Mucosa of descending colon (tissue), 3 donors: ENCODE data around the gene FER. TPM values are rescaled to one million over a fixed set of nuclear protein-coding genes. Genes with fewer than 3 reads are reported as not detected.

Experiments
- ATAC-seq: fragments of 200-7000 bp; cut with Tn5 transposase; one replicate; pipeline ENCODE4 v1.9.1; 2020; ENCODE audit warnings: mild to moderate bottlenecking, moderate library complexity
- DNase-seq, 3 donors: peaks; one replicate each; pipeline ENCODE4 v3.0.0-alpha.2; 2020
- H3K36me3 ChIP-seq: fragments of 200-600 bp; one replicate; pipeline ENCODE4 v1.8.0; 2021; ENCODE audit warnings: low read depth, mild to moderate bottlenecking
- H3K4me1 ChIP-seq: fragments of 200-600 bp; one replicate; pipeline ENCODE4 v1.8.0; 2021; ENCODE audit warnings: low read depth, mild to moderate bottlenecking
- H3K4me3 ChIP-seq: fragments of 200-600 bp; one replicate; pipeline ENCODE4 v1.8.0; 2021; ENCODE audit warnings: mild to moderate bottlenecking
- H3K9me3 ChIP-seq: fragments of 200-600 bp; one replicate; pipeline ENCODE4 v1.8.0; 2021; ENCODE audit warnings: mild to moderate bottlenecking
- intact Hi-C, 2 donors: fragments of 100-400 bp; cut with DNase I in 1 of 2; cut with micrococcal nuclease in 1 of 2; formaldehyde crosslinking; loops; one replicate each; pipeline versions ENCODE4 v1.11.0 to v1.11.1; 2022; cut with DNase I, micrococcal nuclease
- total RNA-seq, 3 donors: library from RNA; stranded (reverse); fragmentation: NEBNext Ultra II Directional in 2 of 3; extraction: Animal tissue kit (Norgen Biotek cat#: 25700) in 2 of 3; gene quantifications; one replicate each; pipeline versions ENCODE4 v1.2.1 to v1.2.4, GENCODE V29; 2021 to 2023
- TF ChIP-seq, protein P1 (sequence below): fragments of 200-600 bp; IDR thresholded peaks from one replicate; pipeline ENCODE4 v1.8.0; 2022; ENCODE audit warnings: antibody characterized with exemption, mild to moderate bottlenecking
- donor health status: DM: no; HTN: no; CAD: no; lungs with moderate emphysema.
- donor health status: DM: no; HTN: no; CAD: no.
- donor health status: DM: no; HTN: yes; CAD: no.

Gene FER
- total RNA-seq, 3 donors from 2014 or later, result 12.8 to 44.0 (median 13.6) TPM

DNA sequence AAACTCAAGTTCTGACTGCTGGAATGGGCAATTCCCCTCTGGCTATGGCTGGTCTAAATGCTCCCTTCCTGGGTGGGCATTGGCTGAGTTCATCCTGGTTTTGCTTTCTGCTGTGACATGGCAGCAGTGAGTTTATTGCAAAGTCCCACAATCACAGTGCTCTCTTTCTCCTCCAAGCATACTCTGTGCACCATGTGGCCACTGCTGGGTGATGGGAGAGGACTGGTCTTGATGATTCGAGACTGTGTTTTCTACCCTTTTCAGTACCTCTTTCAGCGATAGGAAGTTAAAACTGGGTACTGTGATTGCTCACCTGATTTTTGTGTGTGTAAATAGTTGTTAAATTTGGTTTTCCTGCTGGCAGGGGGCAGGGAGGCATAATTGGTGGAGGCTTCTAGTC is 49.7 kb downstream of the FER start:
- intact Hi-C loops, result no loop called here
- ATAC-seq, result no peak
- Histone ChIP-seq H3K4me1 (no peaks in the 10 kb centered on the region), H3K4me3 (no peak overlapping the region), H3K9me3 (no peaks in the 10 kb centered on the region), H3K36me3 (no peaks in the 10 kb centered on the region)
- no peak for DNase-seq
- TF ChIP-seq, protein P1, sequence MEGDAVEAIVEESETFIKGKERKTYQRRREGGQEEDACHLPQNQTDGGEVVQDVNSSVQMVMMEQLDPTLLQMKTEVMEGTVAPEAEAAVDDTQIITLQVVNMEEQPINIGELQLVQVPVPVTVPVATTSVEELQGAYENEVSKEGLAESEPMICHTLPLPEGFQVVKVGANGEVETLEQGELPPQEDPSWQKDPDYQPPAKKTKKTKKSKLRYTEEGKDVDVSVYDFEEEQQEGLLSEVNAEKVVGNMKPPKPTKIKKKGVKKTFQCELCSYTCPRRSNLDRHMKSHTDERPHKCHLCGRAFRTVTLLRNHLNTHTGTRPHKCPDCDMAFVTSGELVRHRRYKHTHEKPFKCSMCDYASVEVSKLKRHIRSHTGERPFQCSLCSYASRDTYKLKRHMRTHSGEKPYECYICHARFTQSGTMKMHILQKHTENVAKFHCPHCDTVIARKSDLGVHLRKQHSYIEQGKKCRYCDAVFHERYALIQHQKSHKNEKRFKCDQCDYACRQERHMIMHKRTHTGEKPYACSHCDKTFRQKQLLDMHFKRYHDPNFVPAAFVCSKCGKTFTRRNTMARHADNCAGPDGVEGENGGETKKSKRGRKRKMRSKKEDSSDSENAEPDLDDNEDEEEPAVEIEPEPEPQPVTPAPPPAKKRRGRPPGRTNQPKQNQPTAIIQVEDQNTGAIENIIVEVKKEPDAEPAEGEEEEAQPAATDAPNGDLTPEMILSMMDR, result no peak

DNA sequence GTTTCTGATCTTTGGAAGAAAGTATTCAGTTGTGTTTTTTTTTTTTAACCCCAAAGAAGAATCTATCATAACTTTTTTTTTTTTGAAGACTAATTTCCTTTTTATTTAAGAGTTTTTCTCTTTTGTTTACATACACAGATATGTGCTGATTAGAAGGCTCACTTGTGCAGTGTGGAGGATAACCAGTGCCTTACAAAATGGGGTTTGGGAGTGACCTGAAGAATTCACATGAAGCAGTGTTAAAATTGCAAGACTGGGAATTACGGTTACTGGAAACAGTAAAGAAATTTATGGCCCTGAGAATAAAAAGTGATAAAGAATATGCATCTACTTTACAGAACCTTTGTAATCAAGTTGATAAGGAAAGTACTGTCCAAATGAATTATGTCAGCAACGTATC is 50.3 kb downstream of the FER start:
- ATAC-seq, result no peak
- TF ChIP-seq, protein P1, result no peak
- no peaks in the 10 kb centered on the region for H3K9me3 ChIP-seq
- no peak overlapping the region for H3K4me3 ChIP-seq
- intact Hi-C loops, result no loop called here
- H3K36me3 ChIP-seq, result no peaks in the 10 kb centered on the region
- DNase-seq, result no peak
- no peaks in the 10 kb centered on the region for H3K4me1 ChIP-seq

DNA sequence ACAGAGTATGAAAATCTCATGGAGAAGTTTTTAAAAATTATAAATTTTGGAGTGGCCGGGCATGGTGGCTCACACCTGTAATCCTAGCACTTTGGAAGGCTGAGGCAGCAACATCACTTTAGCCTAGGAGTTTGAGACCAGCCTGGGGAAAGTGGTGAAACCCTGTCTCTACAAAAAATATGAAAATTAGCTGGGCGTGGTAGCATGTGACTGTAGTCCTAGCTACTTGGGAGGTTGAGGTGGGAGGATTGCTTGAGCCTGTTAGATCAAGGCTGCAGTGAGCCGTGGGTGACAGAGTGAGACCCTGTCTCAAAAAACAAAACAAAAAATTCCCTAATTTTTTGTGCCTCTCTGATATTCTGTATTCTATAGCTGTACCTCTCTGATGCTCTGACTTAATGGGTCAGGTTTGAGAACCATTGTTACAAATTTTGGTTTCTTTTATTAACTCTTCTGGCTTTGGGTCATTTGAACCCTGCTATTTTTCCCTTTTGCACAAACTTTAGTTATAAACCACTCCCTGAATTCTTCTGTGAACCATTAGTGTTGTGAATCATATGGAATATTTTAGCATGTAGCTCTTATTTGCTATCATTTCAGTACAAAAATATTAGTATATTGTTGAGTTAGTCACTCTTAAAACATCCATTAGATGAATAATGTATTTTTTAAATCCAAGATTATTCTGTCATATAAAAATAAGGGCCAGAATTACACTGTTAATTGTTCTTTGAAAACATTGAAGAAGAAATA is 51.0 kb downstream of the FER start:
- DNase-seq (no peak), ATAC-seq (no peak)
- TF ChIP-seq, protein P1, result no peak
- H3K4me3 ChIP-seq, result no peak overlapping the region
- no peaks in the 10 kb centered on the region for H3K36me3 ChIP-seq
- intact Hi-C loops, result no loop called here
- peaks cover 5% of the 10 kb centered on the region for H3K9me3 ChIP-seq
- no peaks in the 10 kb centered on the region for H3K4me1 ChIP-seq

DNA sequence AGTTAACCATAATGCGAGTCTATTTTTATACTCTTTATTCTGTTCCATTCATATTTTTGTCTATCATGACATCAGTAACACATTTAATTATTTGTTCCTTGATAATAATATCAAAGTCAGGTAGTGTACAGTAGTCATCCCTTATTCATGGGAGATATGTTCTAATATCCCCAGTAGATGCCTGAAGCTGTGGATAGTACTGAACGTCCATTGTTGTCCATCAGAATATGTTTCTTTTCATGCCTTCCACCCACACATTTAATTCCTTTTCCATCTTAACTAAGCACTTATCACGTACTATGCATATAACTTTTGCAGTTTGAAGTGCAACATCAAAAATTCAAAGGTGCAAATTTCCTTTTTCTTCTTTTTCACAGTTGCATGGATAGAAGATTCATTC is 53.6 kb downstream of the FER start:
- H3K36me3 ChIP-seq, result no peaks in the 10 kb centered on the region
- TF ChIP-seq, protein P1, result no peak
- no peak overlapping the region for H3K4me3 ChIP-seq
- intact Hi-C loops, result no loop called here
- H3K9me3 ChIP-seq, result peaks cover 11% of the 10 kb centered on the region
- H3K4me1 ChIP-seq, result no peaks in the 10 kb centered on the region
- DNase-seq, result no peak
- no peak for ATAC-seq

DNA sequence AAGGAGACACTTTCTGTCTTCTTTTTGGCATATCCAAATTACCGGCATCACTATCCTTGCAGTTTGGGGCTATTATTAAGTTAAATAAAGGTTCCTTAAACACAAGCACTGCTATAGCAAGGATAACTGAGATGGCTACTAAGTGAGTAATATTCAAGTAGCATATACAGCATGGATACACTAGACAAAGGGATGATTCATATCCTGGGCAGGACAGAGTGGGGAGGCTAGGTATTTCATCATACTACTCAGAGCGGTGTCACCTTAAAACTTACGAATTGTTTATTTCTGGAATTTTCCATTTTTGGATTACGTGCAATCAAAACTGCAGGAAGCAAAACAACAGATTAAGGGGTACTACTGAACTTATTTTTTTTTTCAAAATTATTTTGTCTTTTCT is 54.1 kb downstream of the FER start:
- DNase-seq, result no peak
- H3K4me3 ChIP-seq, result no peak overlapping the region
- TF ChIP-seq, protein P1, result no peak
- no peak for ATAC-seq
- intact Hi-C loops, result no loop called here
- no peaks in the 10 kb centered on the region for H3K4me1 ChIP-seq
- peaks cover 11% of the 10 kb centered on the region for H3K9me3 ChIP-seq
- no peaks in the 10 kb centered on the region for H3K36me3 ChIP-seq
